Measurements from ENCODE around the gene PGPEP1. TPM values are rescaled to one million over a fixed set of nuclear protein-coding genes. Genes with fewer than 3 reads are reported as not detected.

PGPEP1 gene
- total RNA-seq, 1 donor from 2014 or later: 12.6 TPM

GRCh38 chr19:18306209-18306887, 34.0 kb upstream of the PGPEP1 start:
- H3K27me3 ChIP-seq (ENCODE audit: control insufficient read depth, insufficient read depth, low read length): no peaks in the 10 kb centered on the region
- TF ChIP-seq, protein P1, sequence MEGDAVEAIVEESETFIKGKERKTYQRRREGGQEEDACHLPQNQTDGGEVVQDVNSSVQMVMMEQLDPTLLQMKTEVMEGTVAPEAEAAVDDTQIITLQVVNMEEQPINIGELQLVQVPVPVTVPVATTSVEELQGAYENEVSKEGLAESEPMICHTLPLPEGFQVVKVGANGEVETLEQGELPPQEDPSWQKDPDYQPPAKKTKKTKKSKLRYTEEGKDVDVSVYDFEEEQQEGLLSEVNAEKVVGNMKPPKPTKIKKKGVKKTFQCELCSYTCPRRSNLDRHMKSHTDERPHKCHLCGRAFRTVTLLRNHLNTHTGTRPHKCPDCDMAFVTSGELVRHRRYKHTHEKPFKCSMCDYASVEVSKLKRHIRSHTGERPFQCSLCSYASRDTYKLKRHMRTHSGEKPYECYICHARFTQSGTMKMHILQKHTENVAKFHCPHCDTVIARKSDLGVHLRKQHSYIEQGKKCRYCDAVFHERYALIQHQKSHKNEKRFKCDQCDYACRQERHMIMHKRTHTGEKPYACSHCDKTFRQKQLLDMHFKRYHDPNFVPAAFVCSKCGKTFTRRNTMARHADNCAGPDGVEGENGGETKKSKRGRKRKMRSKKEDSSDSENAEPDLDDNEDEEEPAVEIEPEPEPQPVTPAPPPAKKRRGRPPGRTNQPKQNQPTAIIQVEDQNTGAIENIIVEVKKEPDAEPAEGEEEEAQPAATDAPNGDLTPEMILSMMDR (IDR thresholded peaks at IDR 0.05; ENCODE audit: insufficient read depth, low read length, severe bottlenecking): no peak
- no peak overlapping the region for H3K4me3 ChIP-seq (ENCODE audit: low read depth, low read length)
- peaks cover 13% of the 10 kb centered on the region for H3K36me3 ChIP-seq (ENCODE audit: control insufficient read depth, insufficient read depth, low read length)
- DNase-seq (ENCODE audit: low read depth) (no peak), FAIRE-seq (no peak)

DNA sequence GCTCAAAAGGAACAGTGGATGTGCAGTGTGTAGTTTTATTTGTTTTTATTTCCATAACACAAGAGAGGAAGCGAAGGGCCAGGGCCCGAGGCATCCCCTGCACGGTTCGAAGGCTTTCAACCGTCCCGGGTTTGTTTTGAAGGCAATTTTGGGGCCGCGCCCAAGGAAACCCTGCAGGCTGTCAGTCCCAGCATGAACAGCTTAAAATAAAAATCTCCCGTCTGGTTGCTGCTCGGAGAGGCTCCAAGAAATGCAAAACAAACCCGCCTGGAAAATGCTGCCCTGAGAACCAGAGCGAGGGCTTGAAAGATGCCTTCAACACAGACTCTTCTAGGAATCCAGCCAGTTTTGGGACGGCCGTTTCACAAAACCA, 33.5 kb upstream of the PGPEP1 start:
- Histone ChIP-seq H3K27me3 (ENCODE audit: control insufficient read depth, insufficient read depth, low read length) (no peaks in the 10 kb centered on the region), H3K36me3 (ENCODE audit: control insufficient read depth, insufficient read depth, low read length) (peaks cover 16% of the 10 kb centered on the region), H3K4me3 (ENCODE audit: low read depth, low read length) (no peak overlapping the region)
- DNase-seq (ENCODE audit: low read depth) (no peak), FAIRE-seq (no peak)
- TF ChIP-seq, protein P1 (IDR thresholded peaks at IDR 0.05; ENCODE audit: insufficient read depth, low read length, severe bottlenecking): no peak

- FAIRE-seq (no peak), DNase-seq (ENCODE audit: low read depth) (no peak)
- no peak overlapping the region for H3K4me3 ChIP-seq (ENCODE audit: low read depth, low read length)
- H3K36me3 ChIP-seq (ENCODE audit: control insufficient read depth, insufficient read depth, low read length): peaks cover 19% of the 10 kb centered on the region
- H3K27me3 ChIP-seq (ENCODE audit: control insufficient read depth, insufficient read depth, low read length): no peaks in the 10 kb centered on the region
- TF ChIP-seq, protein P1 (IDR thresholded peaks at IDR 0.05; ENCODE audit: insufficient read depth, low read length, severe bottlenecking): no peak
These were observed 33.1 kb upstream of the PGPEP1 start for GRCh38 chr19:18307271-18307681.

DNA sequence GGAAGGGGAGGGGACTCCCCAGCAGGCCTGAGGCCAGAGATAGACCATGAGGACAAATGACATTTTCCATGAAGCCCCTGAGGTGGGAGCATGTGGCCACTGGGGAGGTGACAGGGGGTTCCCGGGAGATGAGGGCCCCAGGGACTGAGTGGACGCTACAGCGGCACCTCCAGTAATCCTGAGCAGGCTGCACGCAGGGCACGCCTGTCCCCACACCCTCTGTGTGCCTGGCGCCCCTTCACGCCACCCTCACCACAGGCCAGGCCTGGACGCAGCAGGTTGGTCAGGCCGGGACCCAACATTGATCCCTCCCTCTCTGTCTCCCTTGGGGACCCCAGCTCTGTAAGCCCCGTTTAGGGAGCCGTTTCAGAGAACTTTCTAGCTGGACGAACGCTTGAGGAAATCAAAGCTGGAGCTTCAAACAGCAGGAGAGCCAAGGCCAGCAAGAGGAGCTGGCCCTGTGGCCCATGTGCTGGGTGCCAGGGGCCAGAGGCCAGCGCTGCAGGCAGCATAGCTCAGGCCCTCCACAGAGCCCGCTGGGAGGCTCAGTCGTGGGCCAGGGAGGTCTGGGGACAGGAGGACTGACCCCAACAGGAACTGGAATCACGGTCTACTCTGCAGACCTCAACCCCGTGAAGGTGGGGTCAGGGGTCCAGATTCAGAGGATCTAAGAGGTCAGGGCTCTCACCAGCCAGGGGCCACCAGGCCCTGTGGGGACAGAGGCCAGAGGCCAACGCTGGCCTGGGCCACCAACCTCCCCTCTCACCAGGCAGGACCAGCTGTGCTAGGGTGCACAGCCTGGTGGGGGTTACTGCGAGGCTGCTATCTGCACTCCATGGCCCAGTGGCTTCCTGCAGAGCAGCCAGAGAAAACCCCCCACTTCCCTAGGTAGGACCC, 32.1 kb upstream of the PGPEP1 start:
- H3K36me3 ChIP-seq (ENCODE audit: control insufficient read depth, insufficient read depth, low read length): peaks cover 23% of the 10 kb centered on the region
- H3K27me3 ChIP-seq (ENCODE audit: control insufficient read depth, insufficient read depth, low read length): no peaks in the 10 kb centered on the region
- FAIRE-seq: no peak
- TF ChIP-seq, protein P1 (IDR thresholded peaks at IDR 0.05; ENCODE audit: insufficient read depth, low read length, severe bottlenecking): no peak
- H3K4me3 ChIP-seq (ENCODE audit: low read depth, low read length): no peak overlapping the region
- DNase-seq (ENCODE audit: low read depth): no peak

GRCh38 chr19:18308948-18309325, 31.5 kb upstream of the PGPEP1 start:
- DNase-seq (ENCODE audit: low read depth) (no peak), FAIRE-seq (no peak)
- Histone ChIP-seq H3K36me3 (ENCODE audit: control insufficient read depth, insufficient read depth, low read length) (peaks cover 23% of the 10 kb centered on the region), H3K27me3 (ENCODE audit: control insufficient read depth, insufficient read depth, low read length) (no peaks in the 10 kb centered on the region), H3K4me3 (ENCODE audit: low read depth, low read length) (no peak overlapping the region)
- TF ChIP-seq, protein P1 (IDR thresholded peaks at IDR 0.05; ENCODE audit: insufficient read depth, low read length, severe bottlenecking): no peak
